ENCODE measurements around the gene SLC7A7. TPM values are rescaled to one million over a fixed set of nuclear protein-coding genes. Genes with fewer than 3 reads are reported as not detected.
A peak's percentile ranks its signal among the peaks of the same experiment; 100 is the strongest.

Gene SLC7A7
- total and polyA plus RNA-seq, 2 of the 13 experiments (the other 11 are each of a cell fraction or from before 2014, with no cell fraction given), result 0.13 to 0.63 TPM

- no peak for TF ChIP-seq ZBTB49 (CRISPR knock-in tag; IDR thresholded peaks at IDR 0.05; ENCODE audit: borderline replicate concordance)
- TF ChIP-seq RXRA (CRISPR knock-in tag; IDR thresholded peaks at IDR 0.05), result no peak
- peak; percentile 76 for TF ChIP-seq PATZ1 (CRISPR knock-in tag; IDR thresholded peaks at IDR 0.05)
- no peak for TF ChIP-seq ZNF260 (CRISPR knock-in tag; IDR thresholded peaks at IDR 0.05; ENCODE audit: borderline replicate concordance, low read depth)
- peak; percentile 60 for TF ChIP-seq ARID5B (CRISPR knock-in tag; IDR thresholded peaks at IDR 0.05)
- no peak for TF ChIP-seq ZBTB42 (CRISPR knock-in tag; IDR thresholded peaks at IDR 0.05)
- no peak for TF ChIP-seq ZNF441 (CRISPR knock-in tag; IDR thresholded peaks at IDR 0.05; ENCODE audit: borderline replicate concordance)
- no peak for TF ChIP-seq TAF1 (CRISPR knock-in tag; IDR thresholded peaks at IDR 0.05)
- 0 out of 2 replicates have a peak, but pooled peaks have one; percentile 34 for TF ChIP-seq ZNF512B (CRISPR knock-in tag; IDR thresholded peaks at IDR 0.05; ENCODE audit: borderline replicate concordance)
- no peak for TF ChIP-seq GTF3A (CRISPR knock-in tag; conservative IDR thresholded peaks at IDR 0.05)
- TF ChIP-seq ZNF737 (CRISPR knock-in tag; IDR thresholded peaks at IDR 0.05; ENCODE audit: borderline replicate concordance), result no peak
- TF ChIP-seq SUZ12 (IDR thresholded peaks at IDR 0.05; ENCODE audit: low read depth, low read length), result no peak
- TF ChIP-seq AFF4 (CRISPR knock-in tag; IDR thresholded peaks at IDR 0.05), result no peak
Measured at GRCh38 chr14:22814941-22815713, at the start of gene SLC7A7 (continued).

Data from HepG2 (cell line).